Vagina (tissue), 2 donors: ENCODE data around the gene SLC1A2.

ENCODE experiments used
- POLR2AphosphoS5 ChIP-seq, 2 donors: sonication (generic); formaldehyde crosslinking; IDR thresholded peaks; one replicate each; pipeline ENCODE4 v1.9.0; 2017; ENCODE audit warnings: antibody characterized with exemption in 2 of 2, mild to moderate bottlenecking in 2 of 2, low read depth in 1 of 2; ENCODE audit not compliant: insufficient read depth in 1 of 2
- TF ChIP-seq, protein P1 (sequence below), 3 experiments: fragments of 450-650 bp in 2 of 3; fragments of 200-600 bp in 1 of 3; sonication (generic) in 1 of 3; IDR thresholded peaks; one replicate each; pipeline ENCODE4 v1.5.1; 2017 to 2019; ENCODE audit warnings: antibody characterized with exemption in 3 of 3, mild to moderate bottlenecking in 2 of 3, moderate library complexity in 2 of 3

DNA sequence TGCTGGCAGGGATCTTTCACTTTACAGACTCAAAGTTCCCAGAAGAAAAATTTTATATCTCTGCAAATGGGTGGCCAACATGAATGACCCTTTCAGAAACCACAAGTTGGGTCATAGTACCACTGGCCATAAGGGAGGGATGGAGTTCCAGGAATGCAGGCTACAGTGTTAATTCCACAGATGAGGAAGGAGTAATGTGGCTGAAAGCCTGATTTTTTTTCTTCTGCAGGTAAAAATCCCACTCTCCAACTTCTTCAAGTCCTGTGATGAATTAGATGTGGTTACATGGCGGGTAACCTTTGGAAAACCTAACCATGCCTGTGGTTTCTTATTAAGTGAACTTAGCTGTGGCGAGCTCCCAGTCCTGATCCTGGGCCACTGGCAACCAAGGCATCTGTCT lies 103.2 kb downstream of the SLC1A2 start:
- no peak for TF ChIP-seq POLR2AphosphoS5 (IDR thresholded peaks at IDR 0.05; ENCODE audit: insufficient read depth in 1 of 2, low read depth in 1 of 2)
- TF ChIP-seq, protein P1, sequence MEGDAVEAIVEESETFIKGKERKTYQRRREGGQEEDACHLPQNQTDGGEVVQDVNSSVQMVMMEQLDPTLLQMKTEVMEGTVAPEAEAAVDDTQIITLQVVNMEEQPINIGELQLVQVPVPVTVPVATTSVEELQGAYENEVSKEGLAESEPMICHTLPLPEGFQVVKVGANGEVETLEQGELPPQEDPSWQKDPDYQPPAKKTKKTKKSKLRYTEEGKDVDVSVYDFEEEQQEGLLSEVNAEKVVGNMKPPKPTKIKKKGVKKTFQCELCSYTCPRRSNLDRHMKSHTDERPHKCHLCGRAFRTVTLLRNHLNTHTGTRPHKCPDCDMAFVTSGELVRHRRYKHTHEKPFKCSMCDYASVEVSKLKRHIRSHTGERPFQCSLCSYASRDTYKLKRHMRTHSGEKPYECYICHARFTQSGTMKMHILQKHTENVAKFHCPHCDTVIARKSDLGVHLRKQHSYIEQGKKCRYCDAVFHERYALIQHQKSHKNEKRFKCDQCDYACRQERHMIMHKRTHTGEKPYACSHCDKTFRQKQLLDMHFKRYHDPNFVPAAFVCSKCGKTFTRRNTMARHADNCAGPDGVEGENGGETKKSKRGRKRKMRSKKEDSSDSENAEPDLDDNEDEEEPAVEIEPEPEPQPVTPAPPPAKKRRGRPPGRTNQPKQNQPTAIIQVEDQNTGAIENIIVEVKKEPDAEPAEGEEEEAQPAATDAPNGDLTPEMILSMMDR (IDR thresholded peaks at IDR 0.05), result no peak
